ENCODE results near the gene USB1.
A peak's percentile ranks its signal among the peaks of the same experiment; 100 is the strongest.
"Not testable (repeated sequence)": the region's sequence is repeated elsewhere in the genome, so short reads cannot be mapped to it uniquely, and the experiment has no call there.

The USB1 gene

GRCh38 chr16:57969451-57970123 lies 31.6 kb upstream of the USB1 start:
- DNase-seq (ENCODE audit: low read depth, low spot score): no peak

- DNase-seq (ENCODE audit: low read depth, low spot score): no peak
Observed at GRCh38 chr16:57970319-57970718, 30.9 kb upstream of the USB1 start.

GRCh38 chr16:57970970-57971369 lies 30.2 kb upstream of the USB1 start, which contains the start of gene CNGB1:
Gene CNGB1 (minus strand): TSS chr16:57971128. CDS start chr16:57967286, 3,842 bp downstream.
- DNase-seq (ENCODE audit: low read depth, low spot score): no peak

GRCh38 chr16:57971848-57972247 lies 29.4 kb upstream of the USB1 start:
- DNase-seq (ENCODE audit: low read depth, low spot score): no peak

GRCh38 chr16:57972306-57972705 lies 28.9 kb upstream of the USB1 start:
- no peak for DNase-seq (ENCODE audit: low read depth, low spot score)

GRCh38 chr16:57976331-57976796 lies 24.8 kb upstream of the USB1 start:
- no peak for DNase-seq (ENCODE audit: low read depth, low spot score)

GRCh38 chr16:57977418-57978069 lies 23.7 kb upstream of the USB1 start:
- no peak for DNase-seq (ENCODE audit: low read depth, low spot score)

GRCh38 chr16:57978070-57978465 lies 23.1 kb upstream of the USB1 start:
- not testable (repeated sequence) for DNase-seq (ENCODE audit: low read depth, low spot score)

- no peak for DNase-seq (ENCODE audit: low read depth, low spot score)
Observed at GRCh38 chr16:57979006-57979585, 22.1 kb upstream of the USB1 start.

- DNase-seq (ENCODE audit: low read depth, low spot score): no peak
Observed at GRCh38 chr16:57981636-57982035, 19.6 kb upstream of the USB1 start.

- no peak for DNase-seq (ENCODE audit: low read depth, low spot score)
Observed at GRCh38 chr16:57982385-57982784, 18.8 kb upstream of the USB1 start.

- DNase-seq (ENCODE audit: low read depth, low spot score): peak; percentile 73
Observed at GRCh38 chr16:57984443-57985203, 16.6 kb upstream of the USB1 start.

GRCh38 chr16:57985204-57986181 lies 15.7 kb upstream of the USB1 start:
- DNase-seq (ENCODE audit: low read depth, low spot score): no peak

GRCh38 chr16:57986196-57986595 lies 15.0 kb upstream of the USB1 start:
- DNase-seq (ENCODE audit: low read depth, low spot score): no peak

GRCh38 chr16:57987441-57988177 lies 13.6 kb upstream of the USB1 start:
- DNase-seq (ENCODE audit: low read depth, low spot score): no peak

GRCh38 chr16:57988929-57989328 lies 12.3 kb upstream of the USB1 start:
- no peak for DNase-seq (ENCODE audit: low read depth, low spot score)

GRCh38 chr16:57991551-57992059 lies 9.6 kb upstream of the USB1 start:
- DNase-seq (ENCODE audit: low read depth, low spot score): no peak

- DNase-seq (ENCODE audit: low read depth, low spot score): no peak
Observed at GRCh38 chr16:57992084-57992483, 9.1 kb upstream of the USB1 start.

GRCh38 chr16:57993438-57993837 lies 7.8 kb upstream of the USB1 start:
- DNase-seq (ENCODE audit: low read depth, low spot score): no peak

GRCh38 chr16:57993897-57994296 lies 7.3 kb upstream of the USB1 start:
- no peak for DNase-seq (ENCODE audit: low read depth, low spot score)
